ENCODE results near the gene TMBIM6.

GRCh38 chr12:49748306-49748705 lies 6.9 kb downstream of the TMBIM6 start:
- no peak for TF ChIP-seq CTCF (conservative IDR thresholded peaks at IDR 0.05; ENCODE audit: low read depth, low read length)
- no peak for TF ChIP-seq EZH2 (IDR thresholded peaks at IDR 0.05; ENCODE audit: low read length, unreplicated experiment)

All from PC-3 (cell line).